H7 (cell line): ENCODE data around the gene NAV3. TPM values are rescaled to one million over a fixed set of nuclear protein-coding genes. Genes with fewer than 3 reads are reported as not detected.
"Not testable (repeated sequence)": the region's sequence is repeated elsewhere in the genome, so short reads cannot be mapped to it uniquely, and the experiment has no call there.

ENCODE experiments used
- DNase-seq: peaks from one replicate; pipeline ENCODE4 v3.0.0; 2012
- H3K27me3 ChIP-seq: 2 replicates; pipeline ENCODE4 v1.6.0; 2011; ENCODE audit warnings: mild to moderate bottlenecking, low read length; ENCODE audit not compliant: control insufficient read depth, insufficient read depth
- H3K36me3 ChIP-seq: replicated peaks from 2 replicates; pipeline ENCODE4 v1.5.1; 2011; ENCODE audit warnings: low read length; ENCODE audit not compliant: control insufficient read depth, insufficient read depth
- H3K4me3 ChIP-seq: 2 replicates; pipeline ENCODE4 v1.5.1; 2011; ENCODE audit warnings: low read depth, mild to moderate bottlenecking, control low read depth, low read length, moderate library complexity; ENCODE audit not compliant: insufficient read depth
- total RNA-seq: library from RNA; depleted of rRNA; stranded (reverse); fragments of >200 nt; shearing (Covaris generic); gene quantifications from 2 replicates; pipeline ENCODE4 v1.2.3, GENCODE V29; 2014

The NAV3 gene
- total RNA-seq, 1 experiment from 2014 or later, result 0.14 TPM

- Histone ChIP-seq H3K4me3 (no peak overlapping the region), H3K36me3 (no peaks in the 10 kb centered on the region), H3K27me3 (no peaks in the 10 kb centered on the region)
- no peak for DNase-seq
These were observed 266.4 kb downstream of the NAV3 start for GRCh38 chr12:78096909-78097597.

DNA sequence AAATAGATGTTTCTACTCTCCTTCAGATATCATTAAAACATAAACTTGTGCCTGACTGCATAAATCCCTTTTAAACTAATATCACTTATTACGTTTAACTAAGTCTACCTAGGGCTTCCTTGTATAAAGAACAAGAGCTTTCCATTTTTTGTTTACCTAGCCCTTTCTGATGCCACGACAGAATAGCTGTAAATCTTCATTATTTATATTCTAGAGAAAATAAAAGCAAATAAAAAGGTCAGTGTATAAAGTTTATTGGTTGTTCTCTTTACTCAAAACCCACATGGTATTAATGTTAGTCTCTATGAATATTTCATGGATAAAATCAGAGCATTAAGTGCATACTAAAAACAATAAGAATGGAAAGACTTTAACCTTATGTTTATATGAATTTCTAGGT, 269.1 kb downstream of the NAV3 start:
- no peaks in the 10 kb centered on the region for H3K27me3 ChIP-seq
- DNase-seq, result no peak
- no peak overlapping the region for H3K4me3 ChIP-seq
- no peaks in the 10 kb centered on the region for H3K36me3 ChIP-seq

- Histone ChIP-seq H3K4me3 (no peak overlapping the region), H3K36me3 (no peaks in the 10 kb centered on the region), H3K27me3 (no peaks in the 10 kb centered on the region)
- DNase-seq, result no peak
These were observed 270.6 kb downstream of the NAV3 start for GRCh38 chr12:78101113-78101876.

DNA sequence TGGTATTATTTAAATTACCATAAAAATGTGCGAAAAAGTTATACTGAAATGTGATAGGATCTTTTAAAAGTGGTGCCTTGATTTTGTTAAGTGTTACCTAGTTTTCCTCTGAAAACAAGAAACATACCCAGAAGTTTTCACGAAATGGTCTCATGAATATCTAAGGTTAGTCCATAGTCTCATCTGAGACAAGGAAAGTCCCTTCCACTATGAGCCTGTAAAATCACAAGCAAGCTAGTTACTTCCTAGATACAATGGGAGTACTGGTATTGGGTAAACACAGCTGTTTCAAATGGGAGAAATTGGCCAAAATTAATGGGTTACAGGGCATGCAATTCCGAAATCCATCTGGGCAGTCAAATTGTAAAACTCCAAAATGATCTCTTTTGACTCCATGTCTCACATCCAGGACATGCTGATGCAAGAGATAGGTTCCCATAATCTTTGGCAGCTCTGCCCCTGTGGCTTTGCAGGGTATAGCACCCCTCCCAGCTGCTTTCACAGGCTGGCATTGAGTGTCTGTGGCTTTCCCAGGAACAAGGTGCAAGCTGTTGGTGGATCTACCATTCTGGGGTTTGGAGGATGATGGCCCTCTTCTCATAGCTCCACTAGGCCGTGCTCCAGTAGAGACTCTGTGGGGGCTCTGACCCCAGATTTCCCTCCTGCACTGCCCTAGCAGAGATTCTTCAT, 271.4 kb downstream of the NAV3 start:
- Histone ChIP-seq H3K36me3 (no peaks in the 10 kb centered on the region), H3K27me3 (no peaks in the 10 kb centered on the region), H3K4me3 (no peak overlapping the region)
- no peak for DNase-seq

DNA sequence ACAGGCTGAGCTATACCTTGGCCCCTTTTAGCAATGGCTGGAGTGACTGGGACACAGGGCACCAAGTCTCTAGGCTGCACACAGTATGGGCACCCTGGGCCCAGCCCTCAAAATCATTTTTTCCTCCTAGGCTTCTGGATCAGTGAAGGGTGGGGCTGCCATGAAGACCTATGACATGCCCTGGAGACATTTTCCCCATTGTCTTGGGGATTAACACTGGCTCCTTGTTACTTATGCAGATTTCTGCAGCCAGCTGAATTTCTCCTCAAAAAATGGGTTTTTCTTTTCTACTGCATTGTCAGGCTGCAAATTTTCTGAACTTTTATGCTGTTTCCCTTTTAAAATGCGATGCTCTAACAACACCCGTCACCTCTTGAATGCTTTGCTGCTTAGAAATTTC, 272.1 kb downstream of the NAV3 start:
- H3K4me3 ChIP-seq, H3K36me3 ChIP-seq, H3K27me3 ChIP-seq, DNase-seq: not testable (repeated sequence)

DNA sequence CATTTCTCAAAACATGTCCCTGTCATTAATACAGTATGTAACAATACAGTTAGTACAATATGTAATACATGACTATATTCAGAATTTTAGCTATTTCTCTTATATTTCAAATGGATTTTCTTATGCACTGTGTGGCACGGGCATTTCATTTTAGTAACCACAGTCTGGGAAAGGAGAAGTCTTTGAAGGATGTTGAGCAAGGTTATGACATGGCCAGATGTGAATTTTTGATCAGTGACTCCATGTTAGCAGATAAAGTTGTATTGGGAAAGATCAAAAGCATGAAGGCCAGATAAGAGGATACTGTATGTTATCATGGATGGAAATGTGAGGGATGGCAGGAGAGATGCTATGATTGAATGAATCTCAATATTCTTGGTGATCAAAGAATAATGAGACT, 285.2 kb downstream of the NAV3 start:
- no peak for DNase-seq
- no peaks in the 10 kb centered on the region for H3K36me3 ChIP-seq
- H3K27me3 ChIP-seq, result no peaks in the 10 kb centered on the region
- no peak overlapping the region for H3K4me3 ChIP-seq

- no peaks in the 10 kb centered on the region for H3K27me3 ChIP-seq
- peak; percentile 18 for DNase-seq
- no peak overlapping the region for H3K4me3 ChIP-seq
- H3K36me3 ChIP-seq, result no peaks in the 10 kb centered on the region
These were observed 287.3 kb downstream of the NAV3 start for GRCh38 chr12:78118036-78118435.

GRCh38 chr12:78118486-78118885, 287.8 kb downstream of the NAV3 start:
- H3K4me3 ChIP-seq, result no peak overlapping the region
- H3K36me3 ChIP-seq, result no peaks in the 10 kb centered on the region
- H3K27me3 ChIP-seq, result no peaks in the 10 kb centered on the region
- DNase-seq, result no peak

DNA sequence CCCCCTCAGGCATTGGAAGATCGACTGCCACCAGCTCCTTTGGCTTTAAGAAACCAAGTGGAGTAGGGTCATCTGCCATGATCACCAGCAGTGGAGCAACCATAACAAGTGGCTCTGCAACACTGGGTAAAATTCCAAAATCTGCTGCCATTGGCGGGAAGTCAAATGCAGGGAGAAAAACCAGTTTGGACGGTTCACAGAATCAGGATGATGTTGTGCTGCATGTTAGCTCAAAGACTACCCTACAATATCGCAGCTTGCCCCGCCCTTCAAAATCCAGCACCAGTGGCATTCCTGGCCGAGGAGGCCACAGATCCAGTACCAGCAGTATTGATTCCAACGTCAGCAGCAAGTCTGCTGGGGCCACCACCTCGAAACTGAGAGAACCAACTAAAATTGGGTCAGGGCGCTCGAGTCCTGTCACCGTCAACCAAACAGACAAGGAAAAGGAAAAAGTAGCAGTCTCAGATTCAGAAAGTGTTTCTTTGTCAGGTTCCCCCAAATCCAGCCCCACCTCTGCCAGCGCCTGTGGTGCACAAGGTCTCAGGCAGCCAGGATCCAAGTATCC, 288.7 kb downstream of the NAV3 start:
- H3K36me3 ChIP-seq, result no peaks in the 10 kb centered on the region
- no peak overlapping the region for H3K4me3 ChIP-seq
- no peak for DNase-seq
- no peaks in the 10 kb centered on the region for H3K27me3 ChIP-seq

DNA sequence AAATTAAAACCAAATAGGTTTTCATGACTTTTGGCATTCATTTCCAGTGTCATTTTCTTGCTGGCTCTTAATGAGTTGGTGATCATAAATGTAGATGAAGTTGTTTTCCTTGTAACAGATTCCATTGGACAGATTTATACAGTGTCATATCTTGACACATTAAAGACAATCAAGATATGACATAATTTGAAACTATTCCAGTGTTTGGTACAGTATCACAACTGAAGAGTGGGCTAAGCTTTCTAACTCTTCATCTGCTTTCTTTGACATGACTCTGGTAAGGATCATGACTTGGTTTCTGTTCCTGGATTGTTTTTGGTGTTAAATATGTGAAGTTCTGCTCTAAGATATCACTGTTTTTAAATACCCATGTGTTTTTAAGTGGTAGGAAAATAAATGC, 289.6 kb downstream of the NAV3 start:
- Histone ChIP-seq H3K27me3 (no peaks in the 10 kb centered on the region), H3K4me3 (no peak overlapping the region), H3K36me3 (no peaks in the 10 kb centered on the region)
- no peak for DNase-seq

DNA sequence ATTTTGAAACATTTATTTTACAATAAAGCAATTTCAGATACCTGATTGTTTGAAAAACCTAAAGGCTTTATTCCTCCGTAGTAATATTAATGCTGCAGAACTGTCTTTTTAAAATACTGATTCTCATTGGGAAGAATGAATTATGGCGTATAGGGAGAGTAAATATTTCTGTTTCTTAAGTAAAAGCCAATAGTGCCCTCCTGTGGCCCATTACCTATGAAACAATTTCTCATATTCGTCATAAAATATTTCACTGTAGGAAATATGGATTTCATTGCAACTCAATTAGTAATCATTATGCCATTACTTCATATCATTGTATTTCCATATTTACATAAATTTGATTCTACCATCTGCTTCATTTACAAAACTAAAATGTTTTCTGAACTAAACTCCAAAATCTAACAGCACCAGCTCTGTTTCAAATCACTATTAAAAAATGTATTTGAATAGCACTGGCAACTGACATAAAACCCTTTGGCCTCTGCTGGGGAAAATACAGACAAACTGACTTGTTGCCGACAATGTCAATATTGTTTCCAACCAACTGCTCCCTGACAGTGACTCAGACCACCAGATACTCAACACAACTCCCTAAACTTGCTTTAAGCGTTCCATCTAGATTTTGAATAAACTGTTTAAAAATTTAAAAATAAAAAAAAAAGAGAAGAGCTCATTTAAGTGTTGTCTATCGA, 290.3 kb downstream of the NAV3 start:
- Histone ChIP-seq H3K27me3 (no peaks in the 10 kb centered on the region), H3K4me3 (no peak overlapping the region), H3K36me3 (no peaks in the 10 kb centered on the region)
- DNase-seq, result no peak

DNA sequence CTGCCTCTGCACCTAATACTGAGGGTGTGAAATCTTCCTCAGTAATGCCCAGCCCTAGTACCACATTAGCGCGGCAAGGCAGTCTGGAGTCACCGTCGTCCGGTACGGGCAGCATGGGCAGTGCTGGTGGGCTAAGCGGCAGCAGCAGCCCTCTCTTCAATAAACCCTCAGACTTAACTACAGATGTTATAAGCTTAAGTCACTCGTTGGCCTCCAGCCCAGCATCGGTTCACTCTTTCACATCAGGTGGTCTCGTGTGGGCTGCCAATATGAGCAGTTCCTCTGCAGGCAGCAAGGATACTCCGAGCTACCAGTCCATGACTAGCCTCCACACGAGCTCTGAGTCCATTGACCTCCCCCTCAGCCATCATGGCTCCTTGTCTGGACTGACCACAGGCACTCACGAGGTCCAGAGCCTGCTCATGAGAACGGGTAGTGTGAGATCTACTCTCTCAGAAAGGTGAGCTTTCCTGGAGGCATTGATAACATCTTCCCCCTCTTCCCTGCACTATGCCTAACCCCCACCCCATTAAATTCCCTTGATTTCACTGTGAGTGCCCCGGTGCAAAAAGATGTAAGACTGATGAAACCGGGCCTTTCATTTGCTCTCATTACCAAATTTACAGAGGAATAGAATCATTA, 291.4 kb downstream of the NAV3 start:
- no peak overlapping the region for H3K4me3 ChIP-seq
- H3K36me3 ChIP-seq, result no peaks in the 10 kb centered on the region
- H3K27me3 ChIP-seq, result no peaks in the 10 kb centered on the region
- DNase-seq, result no peak

DNA sequence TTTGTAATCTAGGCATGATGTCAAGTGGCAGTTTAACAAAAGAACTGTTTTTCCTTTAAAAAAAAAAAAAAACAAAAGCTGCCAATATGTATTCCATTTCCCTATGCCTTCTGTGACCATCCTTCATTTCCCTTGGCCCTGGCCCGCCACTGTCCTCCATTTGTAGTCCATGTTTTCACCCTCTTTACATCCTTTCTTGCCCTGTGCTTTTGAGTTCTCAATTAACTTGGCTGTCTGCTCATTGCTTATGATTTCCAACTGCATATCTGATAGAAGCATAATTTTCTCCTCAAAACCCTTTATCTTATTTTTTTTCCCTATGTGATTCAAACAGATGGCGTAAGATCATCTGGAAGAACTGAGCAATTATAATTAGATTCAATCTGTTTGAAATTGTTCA, 297.5 kb downstream of the NAV3 start:
- no peaks in the 10 kb centered on the region for H3K27me3 ChIP-seq
- no peak for DNase-seq
- H3K4me3 ChIP-seq, result no peak overlapping the region
- H3K36me3 ChIP-seq, result no peaks in the 10 kb centered on the region

DNA sequence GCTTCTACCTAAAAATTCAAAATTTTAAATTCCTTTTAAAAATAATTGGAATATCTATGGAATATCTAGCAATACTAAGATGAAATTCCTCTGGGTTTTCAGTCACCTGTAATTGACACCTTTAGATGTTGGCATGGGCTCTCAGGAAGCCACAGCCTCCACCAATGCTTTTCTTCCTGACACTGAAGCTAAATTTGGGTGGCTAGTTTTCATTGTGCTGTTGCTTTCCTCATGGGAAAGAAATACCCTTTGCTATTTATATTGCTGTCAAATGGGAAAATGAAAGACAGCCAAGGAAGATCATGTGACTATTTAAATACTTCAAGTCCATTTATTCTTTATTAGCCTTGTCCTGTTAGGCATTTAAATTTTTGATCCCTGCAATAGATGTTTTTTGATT, 313.0 kb downstream of the NAV3 start:
- no peaks in the 10 kb centered on the region for H3K36me3 ChIP-seq
- no peaks in the 10 kb centered on the region for H3K27me3 ChIP-seq
- H3K4me3 ChIP-seq, result no peak overlapping the region
- DNase-seq, result no peak
